HL-60 (cell line): ENCODE results near the gene ZBTB7B.

Experiments used
- DNase-seq, 2 experiments: peaks; one replicate each; pipeline ENCODE4 v3.0.0-alpha.2; 2010 to 2020; ENCODE audit warnings: low read depth in 1 of 2, low spot score in 1 of 2
- H3K27ac ChIP-seq: fragments of 250-450 bp; sonication (Bioruptor Pico); replicated peaks from 2 replicates; pipeline ENCODE4 v1.5.1; 2020; ENCODE audit warnings: mild to moderate bottlenecking, moderate library complexity
- H3K27me3 ChIP-seq: fragments of 250-450 bp; sonication (Bioruptor Pico); 2 replicates; pipeline ENCODE4 v1.5.1; 2021; ENCODE audit warnings: mild to moderate bottlenecking, moderate library complexity; ENCODE audit not compliant: insufficient read depth, poor library complexity, severe bottlenecking
- H3K4me3 ChIP-seq: replicated peaks from 2 replicates; pipeline ENCODE4 v1.5.1; 2011; ENCODE audit warnings: mild to moderate bottlenecking, control low read depth, low read length; ENCODE audit not compliant: insufficient read depth
- GABPA ChIP-seq: IDR thresholded peaks from 2 replicates; pipeline ENCODE4 v1.6.1; 2012; ENCODE audit warnings: low read depth
- POLR2AphosphoS5 ChIP-seq: IDR thresholded peaks from 2 replicates; pipeline ENCODE4 v1.6.1; 2012; ENCODE audit warnings: low read depth
- SPI1 ChIP-seq: IDR thresholded peaks from 2 replicates; pipeline ENCODE4 v1.6.1; 2012; ENCODE audit warnings: low read depth, mild to moderate bottlenecking, borderline replicate concordance
- TF ChIP-seq, protein P1 (sequence below): IDR thresholded peaks from 2 replicates; pipeline ENCODE4 v1.6.1; 2012; ENCODE audit warnings: low read depth; ENCODE audit not compliant: insufficient replicate concordance
- TF ChIP-seq, protein P2 (sequence below): IDR thresholded peaks from one replicate; pipeline ENCODE4 v1.5.1; 2011; ENCODE audit warnings: low read length, control low read depth, inconsistent platforms; ENCODE audit not compliant: insufficient read depth

Gene ZBTB7B

DNA sequence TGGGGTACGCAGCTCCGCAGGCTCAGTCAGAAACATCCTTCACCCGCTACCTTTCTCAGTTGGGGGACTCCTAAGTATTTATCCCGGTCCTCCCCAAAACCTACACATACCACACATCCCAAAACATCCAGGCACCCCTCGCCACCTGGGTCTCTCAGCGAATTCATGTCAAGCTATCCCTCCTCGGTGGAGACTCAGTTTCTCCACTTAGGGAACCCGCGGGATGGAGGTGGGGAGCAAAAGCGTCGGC is 1.3 kb upstream of the ZBTB7B start:
- Histone ChIP-seq H3K27ac (peak overlapping the region; percentile 88), H3K4me3 (peak overlapping the region; percentile 72), H3K27me3 (no peaks in the 10 kb centered on the region)
- TF ChIP-seq, protein P1, sequence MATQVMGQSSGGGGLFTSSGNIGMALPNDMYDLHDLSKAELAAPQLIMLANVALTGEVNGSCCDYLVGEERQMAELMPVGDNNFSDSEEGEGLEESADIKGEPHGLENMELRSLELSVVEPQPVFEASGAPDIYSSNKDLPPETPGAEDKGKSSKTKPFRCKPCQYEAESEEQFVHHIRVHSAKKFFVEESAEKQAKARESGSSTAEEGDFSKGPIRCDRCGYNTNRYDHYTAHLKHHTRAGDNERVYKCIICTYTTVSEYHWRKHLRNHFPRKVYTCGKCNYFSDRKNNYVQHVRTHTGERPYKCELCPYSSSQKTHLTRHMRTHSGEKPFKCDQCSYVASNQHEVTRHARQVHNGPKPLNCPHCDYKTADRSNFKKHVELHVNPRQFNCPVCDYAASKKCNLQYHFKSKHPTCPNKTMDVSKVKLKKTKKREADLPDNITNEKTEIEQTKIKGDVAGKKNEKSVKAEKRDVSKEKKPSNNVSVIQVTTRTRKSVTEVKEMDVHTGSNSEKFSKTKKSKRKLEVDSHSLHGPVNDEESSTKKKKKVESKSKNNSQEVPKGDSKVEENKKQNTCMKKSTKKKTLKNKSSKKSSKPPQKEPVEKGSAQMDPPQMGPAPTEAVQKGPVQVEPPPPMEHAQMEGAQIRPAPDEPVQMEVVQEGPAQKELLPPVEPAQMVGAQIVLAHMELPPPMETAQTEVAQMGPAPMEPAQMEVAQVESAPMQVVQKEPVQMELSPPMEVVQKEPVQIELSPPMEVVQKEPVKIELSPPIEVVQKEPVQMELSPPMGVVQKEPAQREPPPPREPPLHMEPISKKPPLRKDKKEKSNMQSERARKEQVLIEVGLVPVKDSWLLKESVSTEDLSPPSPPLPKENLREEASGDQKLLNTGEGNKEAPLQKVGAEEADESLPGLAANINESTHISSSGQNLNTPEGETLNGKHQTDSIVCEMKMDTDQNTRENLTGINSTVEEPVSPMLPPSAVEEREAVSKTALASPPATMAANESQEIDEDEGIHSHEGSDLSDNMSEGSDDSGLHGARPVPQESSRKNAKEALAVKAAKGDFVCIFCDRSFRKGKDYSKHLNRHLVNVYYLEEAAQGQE: no peak
- no peak for TF ChIP-seq GABPA
- TF ChIP-seq SPI1: no peak
- TF ChIP-seq, protein P2, sequence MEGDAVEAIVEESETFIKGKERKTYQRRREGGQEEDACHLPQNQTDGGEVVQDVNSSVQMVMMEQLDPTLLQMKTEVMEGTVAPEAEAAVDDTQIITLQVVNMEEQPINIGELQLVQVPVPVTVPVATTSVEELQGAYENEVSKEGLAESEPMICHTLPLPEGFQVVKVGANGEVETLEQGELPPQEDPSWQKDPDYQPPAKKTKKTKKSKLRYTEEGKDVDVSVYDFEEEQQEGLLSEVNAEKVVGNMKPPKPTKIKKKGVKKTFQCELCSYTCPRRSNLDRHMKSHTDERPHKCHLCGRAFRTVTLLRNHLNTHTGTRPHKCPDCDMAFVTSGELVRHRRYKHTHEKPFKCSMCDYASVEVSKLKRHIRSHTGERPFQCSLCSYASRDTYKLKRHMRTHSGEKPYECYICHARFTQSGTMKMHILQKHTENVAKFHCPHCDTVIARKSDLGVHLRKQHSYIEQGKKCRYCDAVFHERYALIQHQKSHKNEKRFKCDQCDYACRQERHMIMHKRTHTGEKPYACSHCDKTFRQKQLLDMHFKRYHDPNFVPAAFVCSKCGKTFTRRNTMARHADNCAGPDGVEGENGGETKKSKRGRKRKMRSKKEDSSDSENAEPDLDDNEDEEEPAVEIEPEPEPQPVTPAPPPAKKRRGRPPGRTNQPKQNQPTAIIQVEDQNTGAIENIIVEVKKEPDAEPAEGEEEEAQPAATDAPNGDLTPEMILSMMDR: no peak
- no peak for TF ChIP-seq POLR2AphosphoS5
- DNase-seq: no peak

DNA sequence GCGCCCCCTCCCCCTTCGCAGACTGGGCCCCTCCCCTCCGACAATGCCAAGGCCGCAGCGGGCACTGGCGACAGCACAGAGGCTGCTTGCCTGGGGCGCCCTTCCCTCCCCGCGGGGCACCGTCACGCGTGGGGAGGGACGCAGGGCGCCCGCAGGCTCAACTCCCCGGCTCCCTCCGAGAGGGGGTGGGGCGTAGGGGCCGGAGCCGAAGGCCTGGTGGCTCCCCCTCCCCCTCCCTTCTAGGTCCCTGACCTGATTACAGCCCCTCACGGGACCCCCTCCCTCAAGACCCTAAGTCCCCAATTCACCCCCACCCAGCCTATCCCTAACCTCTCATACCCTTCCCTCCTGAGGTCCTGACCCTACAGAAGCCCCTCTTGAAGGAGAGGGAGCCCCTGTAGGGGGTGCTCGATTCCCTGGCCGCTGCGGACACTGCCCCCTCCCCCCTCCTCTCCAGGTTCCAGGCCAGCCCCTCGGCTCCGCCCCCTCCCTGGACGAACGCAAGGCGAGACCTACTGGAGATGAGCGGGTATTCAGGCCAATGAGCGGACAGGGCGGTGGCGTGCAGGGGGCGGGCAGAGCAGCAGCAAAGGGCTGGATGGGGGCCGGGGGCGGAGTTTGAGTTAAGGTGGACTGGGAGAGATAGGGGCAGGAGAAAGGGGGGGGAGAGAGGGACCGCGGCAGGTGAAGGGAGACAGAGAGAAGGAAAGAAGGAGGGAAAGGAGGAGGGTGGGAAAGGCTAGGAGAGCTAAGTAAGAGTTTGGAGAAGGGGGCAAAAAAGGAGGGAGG is 733 bp upstream of the ZBTB7B start:
- TF ChIP-seq GABPA: no peak
- TF ChIP-seq, protein P1: no peak
- Histone ChIP-seq H3K27ac (peak overlapping the region; percentile 88), H3K4me3 (peak overlapping the region; percentile 72), H3K27me3 (no peaks in the 10 kb centered on the region)
- DNase-seq: peak; percentile 100

DNA sequence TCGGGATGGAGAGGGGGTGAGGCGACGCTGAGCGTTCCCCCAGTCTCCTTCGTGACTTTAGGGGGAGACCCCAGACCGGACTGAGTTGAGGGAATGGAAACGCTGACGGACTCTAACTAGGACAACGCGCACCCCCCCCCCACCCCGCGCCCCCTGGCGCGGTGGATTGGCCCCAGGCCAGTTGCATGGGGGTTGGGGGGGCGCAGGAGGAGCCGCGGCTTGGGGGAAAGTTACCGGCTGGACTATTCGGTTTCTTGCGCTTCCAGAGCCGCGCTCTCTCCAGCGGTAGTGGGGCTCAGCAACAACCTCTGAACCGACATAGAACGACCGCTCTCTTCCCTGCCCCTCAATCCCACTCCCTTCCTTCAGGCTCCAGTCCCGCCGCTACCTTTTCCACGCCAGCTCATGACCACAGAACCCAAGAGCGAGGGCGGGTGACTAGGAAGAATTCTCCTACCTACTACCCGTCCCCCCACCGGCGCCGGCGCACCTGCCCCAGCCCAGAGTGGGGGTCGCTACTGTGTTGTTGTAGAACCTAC is 694 bp downstream of the ZBTB7B start:
- TF ChIP-seq POLR2AphosphoS5: no peak
- no peak for TF ChIP-seq GABPA
- no peak for TF ChIP-seq SPI1
- TF ChIP-seq, protein P1: no peak
- TF ChIP-seq, protein P2: no peak
- Histone ChIP-seq H3K27me3 (no peaks in the 10 kb centered on the region), H3K27ac (peak overlapping the region; percentile 94), H3K4me3 (peak overlapping the region; percentile 72)
- DNase-seq: peak in 1 of 2 experiments; percentile 54
